GM23338 (cell line): ENCODE data around the gene RAI14. TPM values are rescaled to one million over a fixed set of nuclear protein-coding genes. Genes with fewer than 3 reads are reported as not detected.

Experiments used
- ATAC-seq: fragments of 200-7000 bp; cut with Tn5 transposase; 3 replicates; pipeline ENCODE4 v1.9.1; 2020
- DNase-seq: peaks from one replicate; pipeline ENCODE4 v3.0.0-alpha.2; 2015; ENCODE audit warnings: low spot score
- H2AFZ ChIP-seq: fragments of 200-600 bp; sonication (generic); 2 replicates; pipeline ENCODE4 v1.8.0; 2016; ENCODE audit warnings: antibody characterized with exemption, mild to moderate bottlenecking, moderate library complexity
- H3F3A ChIP-seq: fragments of 200-600 bp; sonication (generic); replicated peaks from 2 replicates; pipeline ENCODE4 v1.8.0; 2017; ENCODE audit warnings: antibody characterized with exemption, mixed run types, low read depth
- H3K27ac ChIP-seq: fragments of 200-600 bp; sonication (generic); 2 replicates; pipeline ENCODE4 v1.6.1; 2016; ENCODE audit warnings: low read depth
- H3K27me3 ChIP-seq: fragments of 200-600 bp; sonication (generic); 2 replicates; pipeline ENCODE4 v1.8.0; 2016; ENCODE audit warnings: mild to moderate bottlenecking, mixed run types, moderate library complexity; ENCODE audit not compliant: insufficient read depth
- H3K36me3 ChIP-seq: fragments of 200-600 bp; sonication (generic); 2 replicates; pipeline ENCODE4 v1.8.0; 2016; ENCODE audit warnings: mild to moderate bottlenecking; ENCODE audit not compliant: insufficient read depth
- H3K4me1 ChIP-seq: fragments of 200-600 bp; sonication (generic); 2 replicates; pipeline ENCODE4 v1.8.0; 2016; ENCODE audit warnings: mild to moderate bottlenecking, moderate library complexity; ENCODE audit not compliant: insufficient read depth
- H3K4me2 ChIP-seq: fragments of 200-600 bp; sonication (generic); 2 replicates; pipeline ENCODE4 v1.7.1; 2017; ENCODE audit warnings: mixed run types
- H3K4me3 ChIP-seq: fragments of 200-600 bp; sonication (generic); 2 replicates; pipeline ENCODE4 v1.6.1; 2016; ENCODE audit warnings: mixed run types
- H3K79me2 ChIP-seq: fragments of 200-600 bp; sonication (generic); replicated peaks from 2 replicates; pipeline ENCODE4 v1.8.0; 2017; ENCODE audit warnings: mild to moderate bottlenecking; ENCODE audit not compliant: insufficient read depth
- H3K9me2 ChIP-seq: fragments of 200-600 bp; sonication (generic); 2 replicates; pipeline ENCODE4 v1.8.0; 2017; ENCODE audit not compliant: insufficient read depth
- H4K20me1 ChIP-seq: fragments of 200-600 bp; sonication (generic); replicated peaks from 2 replicates; pipeline ENCODE4 v1.8.0; 2017; ENCODE audit warnings: mild to moderate bottlenecking; ENCODE audit not compliant: insufficient read depth
- H3K27ac Mint-ChIP-seq: 2 replicates; pipeline ENCODE4 v1.8.0; 2020; ENCODE audit warnings: inconsistent platforms, mild to moderate bottlenecking, moderate library complexity, mixed read lengths
- H3K27me3 Mint-ChIP-seq: 3 replicates; pipeline ENCODE4 v1.8.0; 2022; ENCODE audit warnings: low read depth, mild to moderate bottlenecking, moderate library complexity, mixed read lengths, inconsistent platforms; ENCODE audit not compliant: insufficient read depth, poor library complexity
- H3K36me3 Mint-ChIP-seq: 3 replicates; pipeline ENCODE4 v1.8.0; 2021; ENCODE audit warnings: low read depth, mild to moderate bottlenecking, inconsistent platforms, moderate library complexity, mixed read lengths
- H3K4me1 Mint-ChIP-seq: 3 replicates; pipeline ENCODE4 v1.8.0; 2020; ENCODE audit warnings: mild to moderate bottlenecking, inconsistent platforms, mixed read lengths
- H3K4me3 Mint-ChIP-seq: 3 replicates; pipeline ENCODE4 v1.8.0; 2021; ENCODE audit warnings: moderate library complexity, mild to moderate bottlenecking, inconsistent platforms, mixed read lengths
- H3K9me3 Mint-ChIP-seq: 3 replicates; pipeline ENCODE4 v1.8.0; 2020; ENCODE audit warnings: moderate library complexity, mild to moderate bottlenecking, inconsistent platforms, mixed read lengths
- CTCF ChIP-seq, 2 experiments: fragments of 200-600 bp in 1 of 2; sonication (generic) in 1 of 2; conservative IDR thresholded peaks; 2 replicates each; pipeline versions ENCODE4 v1.5.1 to v1.6.1; 2016 to 2017; ENCODE audit warnings: antibody characterized with exemption in 2 of 2, low read depth in 2 of 2, mild to moderate bottlenecking in 2 of 2, moderate library complexity in 1 of 2
- ETS1 ChIP-seq: IDR thresholded peaks from 2 replicates; pipeline ENCODE4 v1.6.1; 2016; ENCODE audit warnings: antibody characterized with exemption
- JUNB ChIP-seq: IDR thresholded peaks from one replicate; pipeline ENCODE4 v1.6.1; 2016; ENCODE audit warnings: antibody characterized with exemption; ENCODE audit not compliant: unreplicated experiment
- REST ChIP-seq: IDR thresholded peaks from one replicate; pipeline ENCODE4 v1.6.1; 2018; ENCODE audit warnings: antibody characterized with exemption; ENCODE audit not compliant: unreplicated experiment
- ZNF114 ChIP-seq: fragments of 250-450 bp; sonication (Bioruptor Pico); IDR thresholded peaks from 2 replicates; pipeline ENCODE4 v1.5.0; 2020; ENCODE audit warnings: mild to moderate bottlenecking, moderate library complexity
- ZNF462 ChIP-seq: fragments of 250-450 bp; sonication (Bioruptor Pico); IDR thresholded peaks from 2 replicates; pipeline ENCODE4 v1.5.0; 2020; ENCODE audit warnings: mild to moderate bottlenecking, moderate library complexity
- polyA plus RNA-seq: library from polyadenylated mRNA; unstranded; fragments of >200 nt; fragmentation: Nextera tagmentation; extraction: Ambion mirVana; gene quantifications from 2 replicates; pipeline ENCODE4 v1.2.1, GENCODE V29; 2016
- total RNA-seq: library from RNA; depleted of rRNA; stranded (reverse); fragments of >200 nt; shearing (Covaris generic); gene quantifications from 2 replicates; pipeline ENCODE4 v1.2.3, GENCODE V29; 2014

Gene RAI14
- total and polyA plus RNA-seq, 2 experiments from 2014 or later = 58.8 to 95.8 TPM

GRCh38 chr5:34820593-34820992, 164.5 kb downstream of the RAI14 start (continued):
- TF ChIP-seq REST = no peak
- TF ChIP-seq ZNF114 = no peak
- TF ChIP-seq JUNB = no peak
- TF ChIP-seq ETS1 = no peak

- H3K27ac Mint-ChIP-seq = no peak overlapping the region
- TF ChIP-seq REST (no peak), ZNF114 (no peak), CTCF (conservative IDR thresholded peaks at IDR 0.05; ENCODE audit: low read depth in 2 of 2) (no peak), JUNB (no peak), ZNF462 (CRISPR knock-in tag) (no peak)
These were observed 167.0 kb downstream of the RAI14 start for GRCh38 chr5:34822956-34823715.

More at GRCh38 chr5:34822956-34823715, 167.0 kb downstream of the RAI14 start:
- Mint-ChIP-seq H3K9me3 (no peaks in the 10 kb centered on the region), H3K4me1 (no peaks in the 10 kb centered on the region), H3K36me3 (peaks cover 74% of the 10 kb centered on the region), H3K4me3 (no peak overlapping the region), H3K27me3 (no peaks in the 10 kb centered on the region)
- Histone ChIP-seq H3K9me2 (no peaks in the 10 kb centered on the region), H3K36me3 (peaks cover 68% of the 10 kb centered on the region), H3K79me2 (peaks cover 4% of the 10 kb centered on the region; the same call in 1 of the 2 replicates), H2AFZ (no peak overlapping the region), H3K27me3 (no peaks in the 10 kb centered on the region), H4K20me1 (no peaks in the 10 kb centered on the region; the same call in 1 of the 2 replicates), H3F3A (no peaks in the 10 kb centered on the region; the same call in 1 of the 2 replicates), H3K4me1 (no peaks in the 10 kb centered on the region), H3K4me3 (no peak overlapping the region), H3K4me2 (no peak overlapping the region), H3K27ac (no peak overlapping the region)
- ATAC-seq = no peak
- no peak for DNase-seq
